Heart right ventricle (tissue), 16 donors: ENCODE data around the gene AP2B1. TPM values are rescaled to one million over a fixed set of nuclear protein-coding genes. Genes with fewer than 3 reads are reported as not detected.

ENCODE experiments used
- ATAC-seq, 8 donors: fragments of 200-7000 bp; cut with Tn5 transposase; one replicate each; pipeline ENCODE4 v1.9.1; 2020; ENCODE audit warnings: mild to moderate bottlenecking in 8 of 8, moderate library complexity in 8 of 8, moderate number of reproducible peaks in 1 of 8
- DNase-seq, 2 donors: peaks; one replicate each; pipeline ENCODE4 v3.0.0-alpha.2; 2020
- H3K27ac ChIP-seq, 10 donors: fragments of 200-600 bp; sonication (generic) in 2 of 10; one replicate each; pipeline versions ENCODE4 v1.5.0 to v1.8.0; 2020 to 2022; ENCODE audit warnings: mild to moderate bottlenecking in 3 of 10
- H3K27me3 ChIP-seq, 7 donors: fragments of 200-600 bp; one replicate each; pipeline ENCODE4 v1.8.0; 2021 to 2022; ENCODE audit warnings: mild to moderate bottlenecking in 2 of 7
- H3K36me3 ChIP-seq, 9 donors: fragments of 200-600 bp; sonication (generic) in 1 of 9; one replicate each; pipeline versions ENCODE4 v1.5.0 to v1.8.0; 2020 to 2022; ENCODE audit warnings: mild to moderate bottlenecking in 2 of 9
- H3K4me1 ChIP-seq, 9 donors: fragments of 200-600 bp; sonication (generic) in 1 of 9; one replicate each; pipeline versions ENCODE4 v1.5.0 to v1.8.0; 2020 to 2022; ENCODE audit warnings: mild to moderate bottlenecking in 4 of 9
- H3K4me3 ChIP-seq, 10 donors: fragments of 200-600 bp; sonication (generic) in 2 of 10; one replicate each; pipeline versions ENCODE4 v1.5.0 to v1.8.0; 2020 to 2022; ENCODE audit warnings: mild to moderate bottlenecking in 7 of 10, moderate library complexity in 2 of 10
- H3K9me3 ChIP-seq, 11 donors: fragments of 200-600 bp in 10 of 11; sonication (generic) in 2 of 11; one replicate each; pipeline versions ENCODE4 v1.5.0 to v1.8.0; 2013 to 2022; ENCODE audit warnings: mild to moderate bottlenecking in 2 of 11, control low read depth in 1 of 11, moderate library complexity in 1 of 11
- WGBS, 2 donors: extraction: QIAGEN DNeasy Blood & Tissue Kit; methylation state at CpG; one replicate each; pipeline ENCODE4 v1.1.7; 2013; ENCODE audit warnings: inconsistent platforms in 1 of 2; 5-methylcytosine and 5-hydroxymethylcytosine counted together
- intact Hi-C, 10 donors: fragments of 100-400 bp; cut with DNase I; formaldehyde crosslinking; loops; one replicate each; pipeline versions ENCODE4 v1.11.1 to v1.14.2; 2022
- polyA plus RNA-seq, 2 donors: library from polyadenylated mRNA; stranded (reverse); fragments of 200-250 nt; gene quantifications; one replicate each; pipeline ENCODE4 v1.2.3, GENCODE V29; 2013
- total RNA-seq, 10 donors: library from RNA; stranded (reverse); fragmentation: NEBNext Ultra II Directional in 3 of 10; extraction: Animal tissue kit (Norgen Biotek cat#: 25700) in 3 of 10; gene quantifications; one replicate each; pipeline versions ENCODE4 v1.2.1 to v1.2.4, GENCODE V29; 2021 to 2023
- TF ChIP-seq, protein P1 (sequence below), 9 donors: fragments of 200-600 bp; sonication (generic) in 2 of 9; IDR thresholded peaks; one replicate each; pipeline versions ENCODE4 v1.5.0 to v1.8.0; 2021 to 2022; ENCODE audit warnings: antibody characterized with exemption in 9 of 9, mild to moderate bottlenecking in 5 of 9, moderate library complexity in 1 of 9
- donor health status: Arrhythmogenic right ventricular cardiomyopathy.
- donor health status: ischemic (EF 13 %, LVEDD 7.1; RV severe dilation, severe dysfunction).
- donor health status: healthy with polysubstance abuse.
- donor health status: DM: no; HTN: yes; CAD: no.
- donor health status: DM: no; HTN: no; CAD: no.
- donor health status: ischemic (EF 25% LVEDD 6.9; RV normal size, moderate dysfunction).
- donor health status: ischemic (EF 25% LVEDD 5.7; RV mildly dilated, moderate dysfunction).
- donor health status: healthy.
- donor health status: DM: yes; HTN: yes; CAD: no.
- donor health status: Ischemic cardiomyopathy.
- donor health status: ischemic (EF 35%, LVEDD 5.7; RV mildly dilated, moderate dysfunction).
- donor health status: nonischemic (EF 11% LVEDD 7.7; RV severe dilation, severe dysfunction).
- donor health status: DM: yes; HTN: yes; CAD: no.
- donor health status: PGD.
- donor health status: ischemic (EF 29% LVEDD 5.4; RV normal size, mild dysfunction).
- donor health status: nonischemic (EF 23%, LVEDD 6.1; RV moderate dilation, normal function).

Gene AP2B1
- total and polyA plus RNA-seq, 12 donors: 20.0 to 173 (median 129) TPM

DNA sequence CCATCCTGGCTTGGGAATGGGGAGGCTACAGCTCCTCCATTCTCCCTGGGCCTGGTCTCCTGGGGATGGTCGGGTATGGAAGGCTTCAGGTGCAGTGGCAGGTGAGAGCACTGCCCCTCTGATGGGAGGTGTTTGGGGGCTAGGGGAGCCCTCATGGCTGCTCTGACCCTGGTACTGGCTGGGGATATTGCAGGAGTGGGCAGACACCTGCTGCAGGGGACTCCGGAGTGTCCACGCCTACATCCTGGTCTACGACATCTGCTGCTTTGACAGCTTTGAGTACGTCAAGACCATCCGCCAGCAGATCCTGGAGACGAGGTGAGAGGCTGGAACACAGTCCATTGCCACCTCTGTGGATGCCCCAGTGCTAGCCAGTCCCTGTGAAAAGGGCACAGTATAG lies 153.1 kb downstream of the AP2B1 start:
- H3K36me3 ChIP-seq: no peaks in the 10 kb centered on the region
- peaks cover 0 to 12% (median 8%) of the 10 kb centered on the region in 9 donors for H3K4me1 ChIP-seq
- no peaks in the 10 kb centered on the region for H3K9me3 ChIP-seq
- peaks cover 0 to 45% (median 35%) of the 10 kb centered on the region in 7 donors for H3K27me3 ChIP-seq
- 89% methylated on average over 7 of the region's 7 CpGs for WGBS, 2 donors
- no peak overlapping the region for H3K27ac ChIP-seq
- H3K4me3 ChIP-seq: no peak overlapping the region
- TF ChIP-seq, protein P1, sequence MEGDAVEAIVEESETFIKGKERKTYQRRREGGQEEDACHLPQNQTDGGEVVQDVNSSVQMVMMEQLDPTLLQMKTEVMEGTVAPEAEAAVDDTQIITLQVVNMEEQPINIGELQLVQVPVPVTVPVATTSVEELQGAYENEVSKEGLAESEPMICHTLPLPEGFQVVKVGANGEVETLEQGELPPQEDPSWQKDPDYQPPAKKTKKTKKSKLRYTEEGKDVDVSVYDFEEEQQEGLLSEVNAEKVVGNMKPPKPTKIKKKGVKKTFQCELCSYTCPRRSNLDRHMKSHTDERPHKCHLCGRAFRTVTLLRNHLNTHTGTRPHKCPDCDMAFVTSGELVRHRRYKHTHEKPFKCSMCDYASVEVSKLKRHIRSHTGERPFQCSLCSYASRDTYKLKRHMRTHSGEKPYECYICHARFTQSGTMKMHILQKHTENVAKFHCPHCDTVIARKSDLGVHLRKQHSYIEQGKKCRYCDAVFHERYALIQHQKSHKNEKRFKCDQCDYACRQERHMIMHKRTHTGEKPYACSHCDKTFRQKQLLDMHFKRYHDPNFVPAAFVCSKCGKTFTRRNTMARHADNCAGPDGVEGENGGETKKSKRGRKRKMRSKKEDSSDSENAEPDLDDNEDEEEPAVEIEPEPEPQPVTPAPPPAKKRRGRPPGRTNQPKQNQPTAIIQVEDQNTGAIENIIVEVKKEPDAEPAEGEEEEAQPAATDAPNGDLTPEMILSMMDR (IDR thresholded peaks at IDR 0.05): no peak
- DNase-seq: no peak
- ATAC-seq: peak in 1 of 8 donors; percentile 5
- intact Hi-C loops: loop anchor here in 5 of 10 donors (10.0 kb wide), 4 partner anchors 425 to 575 kb away; no protein-coding TSS in a partner anchor

DNA sequence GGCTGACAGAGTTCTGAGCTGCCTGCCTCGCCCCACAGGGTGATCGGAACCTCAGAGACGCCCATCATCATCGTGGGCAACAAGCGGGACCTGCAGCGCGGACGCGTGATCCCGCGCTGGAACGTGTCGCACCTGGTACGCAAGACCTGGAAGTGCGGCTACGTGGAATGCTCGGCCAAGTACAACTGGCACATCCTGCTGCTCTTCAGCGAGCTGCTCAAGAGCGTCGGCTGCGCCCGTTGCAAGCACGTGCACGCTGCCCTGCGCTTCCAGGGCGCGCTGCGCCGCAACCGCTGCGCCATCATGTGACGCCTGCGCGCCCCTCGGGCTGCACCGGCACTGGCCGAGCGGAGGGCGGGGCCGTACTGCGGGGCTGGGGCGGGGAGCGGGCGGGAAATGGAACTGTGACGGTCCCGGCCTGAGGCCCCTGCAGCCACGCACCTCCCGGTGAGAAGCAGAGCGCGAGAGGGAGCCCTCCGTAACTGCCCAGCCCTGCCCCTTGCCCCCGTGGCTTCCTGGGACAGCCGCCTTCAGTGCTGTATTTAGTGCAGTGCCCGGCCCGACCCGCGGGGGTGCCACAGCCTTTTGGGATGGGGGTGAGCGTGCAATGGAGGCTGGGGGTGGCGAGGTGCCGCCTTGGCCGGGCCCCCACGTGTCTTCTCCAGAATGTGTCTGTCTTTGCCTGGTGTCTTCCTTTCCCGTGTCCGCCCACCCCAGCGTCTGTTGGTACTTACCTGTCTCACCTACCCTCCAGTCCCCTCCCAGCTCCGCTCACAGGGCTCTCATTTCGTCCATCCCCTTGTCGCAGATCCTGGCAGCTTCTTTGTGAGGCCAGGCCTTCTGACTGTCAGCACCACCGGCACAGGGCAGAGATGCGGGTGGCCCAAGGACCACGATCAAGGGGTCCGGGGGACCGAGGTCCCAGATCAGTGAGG lies 154.1 kb downstream of the AP2B1 start:
- Histone ChIP-seq H3K9me3 (no peaks in the 10 kb centered on the region), H3K36me3 (no peaks in the 10 kb centered on the region), H3K4me3 (peak overlapping the region in 7 of 10 donors; percentile 13 to 41 (median 22)), H3K4me1 (peaks cover 0 to 12% (median 8%) of the 10 kb centered on the region in 9 donors), H3K27me3 (peaks cover 0 to 47% (median 35%) of the 10 kb centered on the region in 7 donors), H3K27ac (no peak overlapping the region)
- intact Hi-C loops: loop anchor here in 5 of 10 donors (10.0 kb wide), 4 partner anchors 426 to 576 kb away; no protein-coding TSS in a partner anchor
- WGBS, 2 donors: 16 to 17% methylated on average over 73 of the region's 73 CpGs
- DNase-seq (no peak), ATAC-seq (peak; percentile 31 to 62 (median 44))
- TF ChIP-seq, protein P1 (IDR thresholded peaks at IDR 0.05): peak in 2 of 9 donors; percentile 4

DNA sequence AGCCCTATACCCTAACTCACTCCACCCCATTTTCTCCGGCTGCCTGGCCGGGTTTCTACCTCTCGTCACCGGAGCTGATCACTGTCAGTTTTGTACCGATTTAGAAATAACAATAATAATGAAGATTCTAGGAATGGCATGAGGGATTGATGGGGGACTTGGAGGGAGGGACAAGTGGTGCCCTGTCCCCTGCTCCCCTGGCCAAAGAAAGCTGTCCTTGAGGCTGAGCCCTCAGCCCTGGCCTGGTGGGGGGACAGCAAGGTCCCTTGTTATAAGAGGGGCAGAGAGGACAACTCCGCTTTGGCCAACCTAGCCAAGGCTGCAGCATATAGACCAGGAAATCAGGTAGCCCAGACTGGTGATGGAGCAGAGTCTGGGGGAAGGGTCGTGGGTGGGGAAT lies 155.4 kb downstream of the AP2B1 start:
- H3K36me3 ChIP-seq: no peaks in the 10 kb centered on the region
- TF ChIP-seq, protein P1 (IDR thresholded peaks at IDR 0.05): no peak
- H3K27ac ChIP-seq: no peak overlapping the region
- peaks cover 0 to 15% (median 8%) of the 10 kb centered on the region in 9 donors for H3K4me1 ChIP-seq
- no peak overlapping the region for H3K4me3 ChIP-seq
- ATAC-seq (no peak), DNase-seq (no peak)
- 78 to 79% methylated on average over 7 of the region's 7 CpGs for WGBS, 2 donors
- intact Hi-C loops: loop anchor here in 5 of 10 donors (10.0 kb wide), 4 partner anchors 428 to 578 kb away; no protein-coding TSS in a partner anchor
- H3K9me3 ChIP-seq: no peaks in the 10 kb centered on the region
- H3K27me3 ChIP-seq: peaks cover 0 to 48% (median 35%) of the 10 kb centered on the region in 7 donors

DNA sequence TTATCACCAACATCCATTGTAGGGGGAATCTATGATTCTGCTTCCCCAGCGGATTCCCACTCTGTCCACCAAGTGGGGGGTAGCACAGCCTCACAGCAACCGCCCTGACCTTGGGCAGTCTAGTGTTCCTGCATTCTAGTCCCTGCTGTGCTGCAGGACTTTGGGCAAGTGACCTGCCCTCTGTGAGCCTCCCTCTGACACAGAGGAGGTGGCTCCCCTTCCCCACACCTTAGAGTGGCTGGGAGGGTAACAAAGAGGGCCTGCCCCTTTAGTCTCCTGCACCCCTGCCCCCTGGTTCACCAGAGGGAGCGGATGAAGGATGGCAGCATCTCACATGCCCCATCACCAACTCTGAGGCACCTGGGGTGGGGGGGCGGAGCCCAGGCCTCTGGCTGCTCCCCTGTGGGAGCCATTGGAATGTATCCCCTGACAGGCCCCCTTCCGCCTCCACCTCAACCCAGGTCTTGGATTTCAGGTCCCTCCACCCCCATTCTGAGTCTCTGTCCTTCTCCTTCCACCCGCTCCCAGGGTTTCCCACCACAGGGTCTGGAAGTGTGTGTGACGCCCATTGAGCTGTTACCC lies 155.9 kb downstream of the AP2B1 start:
- peaks cover 0 to 18% (median 8%) of the 10 kb centered on the region in 9 donors for H3K4me1 ChIP-seq
- no peaks in the 10 kb centered on the region for H3K36me3 ChIP-seq
- intact Hi-C loops: loop anchor here in 5 of 10 donors (10.0 kb wide), 4 partner anchors 428 to 578 kb away; no protein-coding TSS in a partner anchor
- 67 to 70% methylated on average over 7 of the region's 7 CpGs for WGBS, 2 donors
- TF ChIP-seq, protein P1 (IDR thresholded peaks at IDR 0.05): no peak
- H3K4me3 ChIP-seq: no peak overlapping the region
- no peak overlapping the region for H3K27ac ChIP-seq
- DNase-seq (no peak), ATAC-seq (no peak)
- peaks cover 0 to 53% (median 40%) of the 10 kb centered on the region in 7 donors for H3K27me3 ChIP-seq
- H3K9me3 ChIP-seq: no peaks in the 10 kb centered on the region
